Measurements from ENCODE around the gene ADARB1. TPM values are rescaled to one million over a fixed set of nuclear protein-coding genes. Genes with fewer than 3 reads are reported as not detected.

Gene ADARB1
- total RNA-seq, 1 experiment from 2014 or later = 12.1 TPM

- ChIA-PET CTCF (interaction anchor here (0.5 kb wide), 1 partner anchor 12 kb away, joined by 3 read pairs; no protein-coding TSS in a partner anchor), POLR2A (ENCODE audit: unreplicated experiment) (no interaction called here)
- Histone ChIP-seq H3K4me2 (no peak overlapping the region), H3K27ac (no peak overlapping the region), H3K4me3 (no peak overlapping the region), H3K9me3 (ENCODE audit: insufficient read depth, low read depth) (no peaks in the 10 kb centered on the region), H3K4me1 (replicated peaks; ENCODE audit: insufficient read depth) (no peaks in the 10 kb centered on the region), H3K9me2 (ENCODE audit: insufficient read depth) (no peaks in the 10 kb centered on the region), H3K36me3 (ENCODE audit: low read depth) (no peaks in the 10 kb centered on the region), H3K79me2 (ENCODE audit: low read depth) (no peaks in the 10 kb centered on the region), H3K27me3 (ENCODE audit: insufficient read depth, low read depth) (peaks cover 13% of the 10 kb centered on the region), H3F3A (ENCODE audit: insufficient read depth, low read depth) (no peaks in the 10 kb centered on the region), H4K20me1 (ENCODE audit: insufficient read depth) (no peaks in the 10 kb centered on the region; the same call in 1 of the 2 replicates), H2AFZ (no peak overlapping the region)
- peak in 1 of 2 experiments; percentile 26 for DNase-seq
- intact Hi-C loops (cut with micrococcal nuclease; ENCODE audit: unreplicated experiment) = loop anchor here (10.0 kb wide), 1 partner anchor 104 kb away; no protein-coding TSS in a partner anchor
- no TSS peak for BruUV-seq (replicated peaks)
- no peak for TF ChIP-seq EZH2 (IDR thresholded peaks at IDR 0.05; ENCODE audit: low read depth)
- TF ChIP-seq CTCF (conservative IDR thresholded peaks at IDR 0.05) = no peak
These were observed 174.6 kb downstream of the ADARB1 start for GRCh38 chr21:45248893-45249381.

- Histone ChIP-seq H2AFZ (no peak overlapping the region), H3K4me1 (replicated peaks; ENCODE audit: insufficient read depth) (no peaks in the 10 kb centered on the region), H3K9me2 (ENCODE audit: insufficient read depth) (no peaks in the 10 kb centered on the region), H3K27ac (no peak overlapping the region), H3K4me2 (no peak overlapping the region), H3K27me3 (ENCODE audit: insufficient read depth, low read depth) (peaks cover 13% of the 10 kb centered on the region), H3F3A (ENCODE audit: insufficient read depth, low read depth) (no peaks in the 10 kb centered on the region), H3K79me2 (ENCODE audit: low read depth) (no peaks in the 10 kb centered on the region), H3K4me3 (no peak overlapping the region), H4K20me1 (ENCODE audit: insufficient read depth) (no peaks in the 10 kb centered on the region; the same call in 1 of the 2 replicates), H3K36me3 (ENCODE audit: low read depth) (no peaks in the 10 kb centered on the region), H3K9me3 (ENCODE audit: insufficient read depth, low read depth) (no peaks in the 10 kb centered on the region)
- ChIA-PET POLR2A (ENCODE audit: unreplicated experiment) (no interaction called here), CTCF (no interaction called here)
- intact Hi-C loops (cut with micrococcal nuclease; ENCODE audit: unreplicated experiment) = loop anchor here (10.0 kb wide), 1 partner anchor 105 kb away; no protein-coding TSS in a partner anchor
- no peak for TF ChIP-seq EZH2 (IDR thresholded peaks at IDR 0.05; ENCODE audit: low read depth)
- TF ChIP-seq CTCF (conservative IDR thresholded peaks at IDR 0.05) = no peak
- BruUV-seq (replicated peaks) = no TSS peak
- no peak for DNase-seq
These were observed 175.2 kb downstream of the ADARB1 start for GRCh38 chr21:45249626-45250025.

- Histone ChIP-seq H3K4me3 (no peak overlapping the region), H2AFZ (no peak overlapping the region), H3K4me1 (replicated peaks; ENCODE audit: insufficient read depth) (no peaks in the 10 kb centered on the region), H3F3A (ENCODE audit: insufficient read depth, low read depth) (no peaks in the 10 kb centered on the region), H3K9me3 (ENCODE audit: insufficient read depth, low read depth) (no peaks in the 10 kb centered on the region), H3K79me2 (ENCODE audit: low read depth) (no peaks in the 10 kb centered on the region), H3K4me2 (no peak overlapping the region), H4K20me1 (ENCODE audit: insufficient read depth) (no peaks in the 10 kb centered on the region; the same call in 1 of the 2 replicates), H3K27me3 (ENCODE audit: insufficient read depth, low read depth) (peaks cover 13% of the 10 kb centered on the region), H3K27ac (no peak overlapping the region), H3K36me3 (ENCODE audit: low read depth) (no peaks in the 10 kb centered on the region), H3K9me2 (ENCODE audit: insufficient read depth) (no peaks in the 10 kb centered on the region)
- POLR2A ChIA-PET (ENCODE audit: unreplicated experiment) = no interaction called here
- no TSS peak for BruUV-seq (replicated peaks)
- intact Hi-C loops (cut with micrococcal nuclease; ENCODE audit: unreplicated experiment) = no loop called here
- TF ChIP-seq EZH2 (IDR thresholded peaks at IDR 0.05; ENCODE audit: low read depth) = no peak
- no peak for TF ChIP-seq CTCF (conservative IDR thresholded peaks at IDR 0.05)
- DNase-seq = no peak
- CTCF ChIA-PET = no interaction called here
These were observed 175.9 kb downstream of the ADARB1 start for GRCh38 chr21:45250272-45250671.
